ENCODE measurements around the gene ANTXR2. TPM values are rescaled to one million over a fixed set of nuclear protein-coding genes. Genes with fewer than 3 reads are reported as not detected.
A peak's percentile ranks its signal among the peaks of the same experiment; 100 is the strongest.

The ANTXR2 gene
- total and polyA plus RNA-seq, 9 of the 15 experiments (the other 6 are each of a cell fraction or from before 2014, with no cell fraction given): 10.1 to 83.8 (median 60.3) TPM

GRCh38 chr4:80011636-80012236 is 61.3 kb downstream of the ANTXR2 start:
- Histone ChIP-seq H3K36me3 (ENCODE audit: control insufficient read depth, insufficient read depth, low read length) (peaks cover 57% of the 10 kb centered on the region; the same call in 2 of the 3 replicates), H3K27me3 (ENCODE audit: control insufficient read depth in 2 of 2, insufficient read depth in 2 of 2, low read length in 2 of 2) (no peaks in the 10 kb centered on the region), H3K4me1 (replicated peaks in 1 of 2; ENCODE audit: control insufficient read depth in 2 of 2, insufficient read depth in 2 of 2, low read length in 2 of 2) (peaks cover 0 to 26% of the 10 kb centered on the region in 2 experiments; a peak in 3 of 5 replicates), H3K79me2 (ENCODE audit: control insufficient read depth, insufficient read depth, low read length) (no peaks in the 10 kb centered on the region), H3K4me3 (no peak overlapping the region), H3K9me3 (replicated peaks; ENCODE audit: control insufficient read depth, insufficient read depth, low read depth, low read length) (no peaks in the 10 kb centered on the region), H3K4me2 (ENCODE audit: insufficient read depth, low read length) (no peak overlapping the region), H3K9ac (ENCODE audit: insufficient read depth in 1 of 2, low read depth in 2 of 2, low read length in 2 of 2) (no peak overlapping the region), H3K27ac (ENCODE audit: extremely low read depth, low read depth, low read length) (no peak overlapping the region; the same call in 2 of the 3 replicates), H2AFZ (ENCODE audit: low read depth, low read length) (no peak overlapping the region), H4K20me1 (replicated peaks; ENCODE audit: control insufficient read depth, insufficient read depth, low read length) (no peaks in the 10 kb centered on the region), H3K9me1 (ENCODE audit: control insufficient read depth, insufficient read depth, low read length) (no peaks in the 10 kb centered on the region)
- ATAC-seq (no peak), DNase-seq (ENCODE audit: extremely low read depth in 1 of 4, low spot score in 3 of 4) (no peak), FAIRE-seq (no peak)
- ChIA-PET CTCF (ENCODE audit: low intra/inter-chr PET ratio) (no interaction called here), POLR2A (no interaction called here)
- intact Hi-C loops (cut with micrococcal nuclease) (no loop called here), in situ Hi-C loops (cut with MboI) (no loop called here)
- 63% methylated on average over 3 of the region's 3 CpGs for WGBS (ENCODE audit: insufficient coverage, low coverage, missing lambda C conversion rate)
- no peak for TF ChIP-seq CCNT2 (IDR thresholded peaks at IDR 0.05; ENCODE audit: borderline replicate concordance, extremely low read depth, insufficient read length, low read depth, low read length)
- TF ChIP-seq CTCF (IDR thresholded peaks at IDR 0.05 in 2 of 3, conservative IDR thresholded peaks at IDR 0.05 in 1 of 3; ENCODE audit: insufficient read depth in 2 of 3, low read depth in 1 of 3, low read length in 3 of 3): no peak
- TF ChIP-seq CBFA2T3 (IDR thresholded peaks at IDR 0.05): no peak
- no peak for TF ChIP-seq BRD9 (IDR thresholded peaks at IDR 0.05; ENCODE audit: low read depth, partially characterized antibody)
- no peak for TF ChIP-seq ZNF57 (CRISPR knock-in tag; IDR thresholded peaks at IDR 0.05)
- TF ChIP-seq ZBTB40 (IDR thresholded peaks at IDR 0.05): peak; percentile 75
- TF ChIP-seq ZBTB40 (CRISPR knock-in tag; IDR thresholded peaks at IDR 0.05): no peak
- BruUV-seq (replicated peaks): no TSS peak

Measured in K562 (cell line).